Keratinocyte (primary cell): ENCODE results near the gene ARHGAP32.

Source experiments
- CTCF ChIP-seq, 3 experiments: IDR thresholded peaks in 1 of 3; conservative IDR thresholded peaks in 1 of 3; optimal IDR thresholded peaks in 1 of 3; 2 replicates in 2 of 3; 3 replicates in 1 of 3; pipeline versions ENCODE3 to v1.5.1; 2011; ENCODE audit warnings: low read length in 3 of 3, mild to moderate bottlenecking in 3 of 3, moderate library complexity in 2 of 3, control low read depth in 1 of 3, inconsistent platforms in 1 of 3; ENCODE audit not compliant: insufficient read depth in 2 of 3; ENCODE audit errors: extremely low read depth in 1 of 3
- EZH2 ChIP-seq: IDR thresholded peaks from one replicate; pipeline ENCODE4 v1.6.1; 2012; ENCODE audit warnings: inconsistent platforms, mild to moderate bottlenecking, low read length, moderate library complexity

- TF ChIP-seq CTCF (optimal IDR thresholded peaks at IDR 0.05 in 1 of 3, IDR thresholded peaks at IDR 0.05 in 1 of 3, conservative IDR thresholded peaks at IDR 0.05 in 1 of 3; ENCODE audit: extremely low read depth in 1 of 3, insufficient read depth in 2 of 3, low read length in 3 of 3) (no peak), EZH2 (no peak)
These were observed 73.1 kb downstream of the ARHGAP32 start for GRCh38 chr11:129119036-129119435.
